ENCODE data around the gene HSD17B14. TPM values are rescaled to one million over a fixed set of nuclear protein-coding genes. Genes with fewer than 3 reads are reported as not detected.

The HSD17B14 gene
- total and polyA plus RNA-seq, 9 of the 15 experiments (the other 6 are each of a cell fraction or from before 2014, with no cell fraction given) = 0.16 TPM; not detected in 8

DNA sequence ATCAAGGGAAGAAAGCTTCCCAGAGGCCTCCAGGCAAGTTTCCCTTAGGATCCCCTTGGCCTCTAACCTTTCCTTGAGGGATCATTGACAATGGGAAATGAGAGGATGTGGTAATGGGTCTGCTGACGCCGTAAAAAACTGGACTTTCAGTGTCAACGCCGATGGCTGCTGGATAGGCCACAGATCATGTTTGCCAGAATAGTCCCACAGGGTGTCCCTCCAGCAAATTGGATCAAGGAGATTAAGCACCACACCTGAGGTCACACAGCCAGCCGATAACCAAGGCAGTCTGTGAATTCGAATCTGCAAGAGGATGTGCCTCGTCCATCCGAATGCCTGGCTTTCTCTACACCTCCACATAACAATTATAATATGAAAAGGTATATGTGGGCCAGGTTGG, 43.0 kb downstream of the HSD17B14 start:
- WGBS (ENCODE audit: insufficient coverage, low coverage, missing lambda C conversion rate) = 71% methylated on average over 8 of the region's 8 CpGs

More for the DNA sequence above, 43.0 kb downstream of the HSD17B14 start:
- Histone ChIP-seq H4K20me1 (replicated peaks; ENCODE audit: control insufficient read depth, insufficient read depth, low read length) (no peaks in the 10 kb centered on the region), H3K4me3 (no peak overlapping the region), H3K79me2 (ENCODE audit: control insufficient read depth, insufficient read depth, low read length) (no peaks in the 10 kb centered on the region), H3K4me1 (replicated peaks in 1 of 2; ENCODE audit: control insufficient read depth in 2 of 2, insufficient read depth in 2 of 2, low read length in 2 of 2) (peaks cover 3 to 13% of the 10 kb centered on the region in 2 experiments; a peak in 4 of 5 replicates), H3K27me3 (ENCODE audit: control insufficient read depth in 2 of 2, insufficient read depth in 2 of 2, low read length in 2 of 2) (no peaks in the 10 kb centered on the region), H3K36me3 (ENCODE audit: control insufficient read depth, insufficient read depth, low read length) (peaks cover 2% of the 10 kb centered on the region; the same call in 1 of the 3 replicates), H2AFZ (ENCODE audit: low read depth, low read length) (no peak overlapping the region), H3K4me2 (ENCODE audit: insufficient read depth, low read length) (no peak overlapping the region), H3K9me3 (replicated peaks; ENCODE audit: control insufficient read depth, insufficient read depth, low read depth, low read length) (no peaks in the 10 kb centered on the region), H3K27ac (ENCODE audit: extremely low read depth, low read depth, low read length) (no peak overlapping the region), H3K9ac (ENCODE audit: insufficient read depth in 1 of 2, low read depth in 2 of 2, low read length in 2 of 2) (no peak overlapping the region), H3K9me1 (ENCODE audit: control insufficient read depth, insufficient read depth, low read length) (no peaks in the 10 kb centered on the region)
- FAIRE-seq (no peak), ATAC-seq (no peak), DNase-seq (ENCODE audit: extremely low read depth in 1 of 4, low spot score in 3 of 4) (no peak)
- TF ChIP-seq, protein P1, sequence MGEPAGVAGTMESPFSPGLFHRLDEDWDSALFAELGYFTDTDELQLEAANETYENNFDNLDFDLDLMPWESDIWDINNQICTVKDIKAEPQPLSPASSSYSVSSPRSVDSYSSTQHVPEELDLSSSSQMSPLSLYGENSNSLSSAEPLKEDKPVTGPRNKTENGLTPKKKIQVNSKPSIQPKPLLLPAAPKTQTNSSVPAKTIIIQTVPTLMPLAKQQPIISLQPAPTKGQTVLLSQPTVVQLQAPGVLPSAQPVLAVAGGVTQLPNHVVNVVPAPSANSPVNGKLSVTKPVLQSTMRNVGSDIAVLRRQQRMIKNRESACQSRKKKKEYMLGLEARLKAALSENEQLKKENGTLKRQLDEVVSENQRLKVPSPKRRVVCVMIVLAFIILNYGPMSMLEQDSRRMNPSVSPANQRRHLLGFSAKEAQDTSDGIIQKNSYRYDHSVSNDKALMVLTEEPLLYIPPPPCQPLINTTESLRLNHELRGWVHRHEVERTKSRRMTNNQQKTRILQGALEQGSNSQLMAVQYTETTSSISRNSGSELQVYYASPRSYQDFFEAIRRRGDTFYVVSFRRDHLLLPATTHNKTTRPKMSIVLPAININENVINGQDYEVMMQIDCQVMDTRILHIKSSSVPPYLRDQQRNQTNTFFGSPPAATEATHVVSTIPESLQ (CRISPR knock-in tag; IDR thresholded peaks at IDR 0.05) = no peak
- in situ Hi-C loops (cut with MboI) (loop anchor here (5.0 to 10.0 kb wide), 3 partner anchors 49 to 432 kb away; no protein-coding TSS in a partner anchor), intact Hi-C loops (cut with micrococcal nuclease) (no loop called here)
- BruUV-seq (replicated peaks) = no TSS peak
- CTCF ChIA-PET (ENCODE audit: low intra/inter-chr PET ratio) = no interaction called here
- POLR2A ChIA-PET = interaction anchor here (0.8 to 1.6 kb wide), 2 partner anchors 17 to 54 kb away, joined by 3 to 4 read pairs; partner anchors contain the start of gene BCAT2

Measured in K562 (cell line).